ENCODE data around the gene REELD1.

REELD1 gene

GRCh38 chr4:146229406-146229805 lies 15.1 kb downstream of the REELD1 start:
- Mint-ChIP-seq H3K9me3 (peaks cover 2% of the 10 kb centered on the region), H3K36me3 (ENCODE audit: low read depth) (no peaks in the 10 kb centered on the region), H3K4me3 (no peak overlapping the region), H3K27ac (no peak overlapping the region), H3K4me1 (no peaks in the 10 kb centered on the region), H3K27me3 (ENCODE audit: low read depth) (peaks cover 2% of the 10 kb centered on the region)
- no peak for TF ChIP-seq CTCF (IDR thresholded peaks at IDR 0.05; ENCODE audit: unreplicated experiment in 3 of 3)

GRCh38 chr4:146232131-146232722 lies 17.9 kb downstream of the REELD1 start:
- Mint-ChIP-seq H3K9me3 (peaks cover 2% of the 10 kb centered on the region), H3K27me3 (ENCODE audit: low read depth) (no peaks in the 10 kb centered on the region), H3K27ac (no peak overlapping the region), H3K4me3 (no peak overlapping the region), H3K4me1 (peaks cover 11% of the 10 kb centered on the region), H3K36me3 (ENCODE audit: low read depth) (no peaks in the 10 kb centered on the region)
- TF ChIP-seq CTCF (IDR thresholded peaks at IDR 0.05; ENCODE audit: unreplicated experiment in 3 of 3), result no peak

- Mint-ChIP-seq H3K9me3 (peaks cover 2% of the 10 kb centered on the region), H3K27ac (peak overlapping the region in 1 of 3 experiments; percentile 79), H3K4me1 (peaks cover 11% of the 10 kb centered on the region), H3K36me3 (ENCODE audit: low read depth) (no peaks in the 10 kb centered on the region), H3K4me3 (no peak overlapping the region), H3K27me3 (ENCODE audit: low read depth) (peaks cover 5% of the 10 kb centered on the region)
- TF ChIP-seq CTCF (IDR thresholded peaks at IDR 0.05; ENCODE audit: unreplicated experiment in 3 of 3), result no peak
Observed at GRCh38 chr4:146235654-146236177, 21.4 kb downstream of the REELD1 start.

GRCh38 chr4:146236216-146236615 lies 21.9 kb downstream of the REELD1 start:
- peaks cover 2% of the 10 kb centered on the region for H3K9me3 Mint-ChIP-seq
- peaks cover 16% of the 10 kb centered on the region for H3K4me1 Mint-ChIP-seq
- TF ChIP-seq CTCF (IDR thresholded peaks at IDR 0.05; ENCODE audit: unreplicated experiment in 3 of 3), result no peak
- H3K27me3 Mint-ChIP-seq (ENCODE audit: low read depth), result peaks cover 5% of the 10 kb centered on the region
- H3K36me3 Mint-ChIP-seq (ENCODE audit: low read depth), result no peaks in the 10 kb centered on the region
- peak overlapping the region in 1 of 3 experiments; percentile 79 for H3K27ac Mint-ChIP-seq
- no peak overlapping the region for H3K4me3 Mint-ChIP-seq

GRCh38 chr4:146237092-146237491 lies 22.8 kb downstream of the REELD1 start:
- TF ChIP-seq CTCF (IDR thresholded peaks at IDR 0.05; ENCODE audit: unreplicated experiment in 3 of 3), result no peak
- H3K4me3 Mint-ChIP-seq, result no peak overlapping the region
- peaks cover 5% of the 10 kb centered on the region for H3K27me3 Mint-ChIP-seq (ENCODE audit: low read depth)
- peaks cover 20% of the 10 kb centered on the region for H3K4me1 Mint-ChIP-seq
- no peaks in the 10 kb centered on the region for H3K36me3 Mint-ChIP-seq (ENCODE audit: low read depth)
- H3K9me3 Mint-ChIP-seq, result peaks cover 2% of the 10 kb centered on the region
- no peak overlapping the region for H3K27ac Mint-ChIP-seq

GRCh38 chr4:146238107-146238506 lies 23.8 kb downstream of the REELD1 start:
- H3K27ac Mint-ChIP-seq, result no peak overlapping the region
- no peak overlapping the region for H3K4me3 Mint-ChIP-seq
- H3K36me3 Mint-ChIP-seq (ENCODE audit: low read depth), result no peaks in the 10 kb centered on the region
- no peak for TF ChIP-seq CTCF (IDR thresholded peaks at IDR 0.05; ENCODE audit: unreplicated experiment in 3 of 3)
- H3K9me3 Mint-ChIP-seq, result no peaks in the 10 kb centered on the region
- H3K4me1 Mint-ChIP-seq, result peaks cover 20% of the 10 kb centered on the region
- peaks cover 5% of the 10 kb centered on the region for H3K27me3 Mint-ChIP-seq (ENCODE audit: low read depth)

Measured in nephron (organoid).